IgD-negative memory B cell (primary cell): Measurements from ENCODE around the gene CIB1. TPM values are rescaled to one million over a fixed set of nuclear protein-coding genes. Genes with fewer than 3 reads are reported as not detected.

Experiments
- H3K27ac Mint-ChIP-seq, 3 donors: one replicate each; pipeline ENCODE4 v1.8.0; 2020 to 2022; ENCODE audit warnings: mild to moderate bottlenecking in 3 of 3, mixed read lengths in 3 of 3, moderate library complexity in 1 of 3
- H3K27me3 Mint-ChIP-seq: one replicate; pipeline ENCODE4 v1.8.0; 2021; ENCODE audit warnings: mixed read lengths
- H3K36me3 Mint-ChIP-seq: one replicate; pipeline ENCODE4 v1.8.0; 2020; ENCODE audit warnings: mild to moderate bottlenecking, mixed read lengths
- H3K4me1 Mint-ChIP-seq, 3 donors: one replicate each; pipeline ENCODE4 v1.8.0; 2020 to 2022; ENCODE audit warnings: mixed read lengths in 3 of 3, mild to moderate bottlenecking in 1 of 3
- H3K4me3 Mint-ChIP-seq, 4 donors: one replicate each; pipeline ENCODE4 v1.8.0; 2020 to 2022; ENCODE audit warnings: mild to moderate bottlenecking in 4 of 4, mixed read lengths in 4 of 4, moderate library complexity in 3 of 4
- H3K9me3 Mint-ChIP-seq, 3 donors: one replicate each; pipeline ENCODE4 v1.8.0; 2020 to 2021; ENCODE audit warnings: mixed read lengths in 3 of 3, mild to moderate bottlenecking in 1 of 3
- polyA plus RNA-seq: library from polyadenylated mRNA; unstranded; fragments of 300-500 nt; fragmentation: Illumina TruSeq; gene quantifications from one replicate; pipeline ENCODE4 v1.2.3, GENCODE V29; 2021

CIB1 gene
- polyA plus RNA-seq, 1 donor from 2014 or later: 304 TPM

- Mint-ChIP-seq H3K27ac (peak overlapping the region; percentile 96 to 98 (median 98)), H3K27me3 (no peaks in the 10 kb centered on the region), H3K4me3 (peak overlapping the region; percentile 87 to 99 (median 91)), H3K36me3 (peaks cover 5% of the 10 kb centered on the region), H3K4me1 (peaks cover 39 to 46% (median 43%) of the 10 kb centered on the region in 3 donors), H3K9me3 (no peaks in the 10 kb centered on the region)
Measured at GRCh38 chr15:90230610-90231009, 3.1 kb downstream of the CIB1 start.

DNA sequence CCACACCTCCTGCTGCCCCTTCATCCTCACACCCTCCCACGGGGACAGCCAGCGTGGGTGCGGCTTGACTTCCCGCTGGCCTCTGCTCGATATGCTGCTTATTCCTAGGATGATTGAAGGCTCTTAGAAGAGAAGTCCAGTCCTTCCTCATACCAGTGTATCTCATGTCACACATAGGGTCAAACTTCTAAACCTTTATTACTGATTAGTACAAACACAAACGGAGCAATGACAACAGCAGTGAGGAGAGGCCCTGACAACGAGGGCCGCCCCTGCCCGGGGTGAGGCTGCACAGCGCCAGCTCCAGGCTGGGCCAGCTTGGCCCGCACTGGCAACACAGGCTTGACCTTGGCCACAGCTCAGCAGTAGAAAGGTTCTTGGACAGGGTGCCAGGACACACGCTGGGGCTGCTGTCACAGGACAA is 3.7 kb downstream of the CIB1 start:
- Mint-ChIP-seq H3K4me1 (peaks cover 38 to 45% (median 43%) of the 10 kb centered on the region in 3 donors), H3K27me3 (no peaks in the 10 kb centered on the region), H3K27ac (peak overlapping the region; percentile 9 to 98 (median 96)), H3K4me3 (peak overlapping the region in 3 of 4 donors; percentile 38 to 90 (median 63)), H3K36me3 (peaks cover 5% of the 10 kb centered on the region), H3K9me3 (no peaks in the 10 kb centered on the region)

GRCh38 chr15:90228960-90229359 is 4.8 kb downstream of the CIB1 start:
- peaks cover 5% of the 10 kb centered on the region for H3K36me3 Mint-ChIP-seq
- H3K27me3 Mint-ChIP-seq: no peaks in the 10 kb centered on the region
- H3K4me1 Mint-ChIP-seq: peaks cover 32 to 37% (median 33%) of the 10 kb centered on the region in 3 donors
- no peaks in the 10 kb centered on the region for H3K9me3 Mint-ChIP-seq
- peak overlapping the region; percentile 73 to 96 (median 91) for H3K27ac Mint-ChIP-seq
- peak overlapping the region in 1 of 4 donors; percentile 90 for H3K4me3 Mint-ChIP-seq

DNA sequence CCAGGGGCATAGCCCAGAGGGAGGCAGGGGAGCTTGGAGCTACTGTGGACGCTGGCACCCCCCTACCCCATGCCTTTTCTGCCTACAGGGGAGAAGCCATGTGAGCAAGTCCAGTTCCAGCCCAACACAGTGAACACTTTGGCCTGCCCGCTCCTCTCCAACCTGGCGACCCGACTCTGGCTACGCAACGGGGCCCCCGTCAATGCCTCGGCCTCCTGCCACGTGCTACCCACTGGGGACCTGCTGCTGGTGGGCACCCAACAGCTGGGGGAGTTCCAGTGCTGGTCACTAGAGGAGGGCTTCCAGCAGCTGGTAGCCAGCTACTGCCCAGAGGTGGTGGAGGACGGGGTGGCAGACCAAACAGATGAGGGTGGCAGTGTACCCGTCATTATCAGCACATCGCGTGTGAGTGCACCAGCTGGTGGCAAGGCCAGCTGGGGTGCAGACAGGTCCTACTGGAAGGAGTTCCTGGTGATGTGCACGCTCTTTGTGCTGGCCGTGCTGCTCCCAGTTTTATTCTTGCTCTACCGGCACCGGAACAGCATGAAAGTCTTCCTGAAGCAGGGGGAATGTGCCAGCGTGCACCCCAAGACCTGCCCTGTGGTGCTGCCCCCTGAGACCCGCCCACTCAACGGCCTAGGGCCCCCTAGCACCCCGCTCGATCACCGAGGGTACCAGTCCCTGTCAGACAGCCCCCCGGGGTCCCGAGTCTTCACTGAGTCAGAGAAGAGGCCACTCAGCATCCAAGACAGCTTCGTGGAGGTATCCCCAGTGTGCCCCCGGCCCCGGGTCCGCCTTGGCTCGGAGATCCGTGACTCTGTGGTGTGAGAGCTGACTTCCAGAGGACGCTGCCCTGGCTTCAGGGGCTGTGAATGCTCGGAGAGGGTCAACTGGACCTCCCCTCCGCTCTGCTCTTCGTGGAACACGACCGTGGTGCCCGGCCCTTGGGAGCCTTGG is 5.6 kb downstream of the CIB1 start:
- peaks cover 32 to 37% (median 32%) of the 10 kb centered on the region in 3 donors for H3K4me1 Mint-ChIP-seq
- H3K9me3 Mint-ChIP-seq: no peaks in the 10 kb centered on the region
- H3K4me3 Mint-ChIP-seq: peak overlapping the region in 1 of 4 donors; percentile 90
- no peaks in the 10 kb centered on the region for H3K27me3 Mint-ChIP-seq
- peaks cover 5% of the 10 kb centered on the region for H3K36me3 Mint-ChIP-seq
- peak overlapping the region; percentile 19 to 96 (median 73) for H3K27ac Mint-ChIP-seq

- peak overlapping the region in 1 of 3 donors; percentile 72 for H3K27ac Mint-ChIP-seq
- H3K27me3 Mint-ChIP-seq: no peaks in the 10 kb centered on the region
- H3K36me3 Mint-ChIP-seq: peaks cover 5% of the 10 kb centered on the region
- H3K4me3 Mint-ChIP-seq: no peak overlapping the region
- peaks cover 25 to 32% (median 26%) of the 10 kb centered on the region in 3 donors for H3K4me1 Mint-ChIP-seq
- no peaks in the 10 kb centered on the region for H3K9me3 Mint-ChIP-seq
Measured at GRCh38 chr15:90227336-90227735, 6.4 kb downstream of the CIB1 start.

GRCh38 chr15:90225504-90226234 is 8.1 kb downstream of the CIB1 start:
- peaks cover 13 to 22% (median 14%) of the 10 kb centered on the region in 3 donors for H3K4me1 Mint-ChIP-seq
- H3K4me3 Mint-ChIP-seq: no peak overlapping the region
- no peaks in the 10 kb centered on the region for H3K9me3 Mint-ChIP-seq
- H3K27ac Mint-ChIP-seq: peak overlapping the region in 1 of 3 donors; percentile 60
- peaks cover 4% of the 10 kb centered on the region for H3K36me3 Mint-ChIP-seq
- no peaks in the 10 kb centered on the region for H3K27me3 Mint-ChIP-seq

- no peaks in the 10 kb centered on the region for H3K9me3 Mint-ChIP-seq
- no peak overlapping the region for H3K27ac Mint-ChIP-seq
- peaks cover 10 to 19% (median 13%) of the 10 kb centered on the region in 3 donors for H3K4me1 Mint-ChIP-seq
- no peaks in the 10 kb centered on the region for H3K27me3 Mint-ChIP-seq
- H3K36me3 Mint-ChIP-seq: peaks cover 4% of the 10 kb centered on the region
- H3K4me3 Mint-ChIP-seq: no peak overlapping the region
Measured at GRCh38 chr15:90225047-90225446, 8.7 kb downstream of the CIB1 start.

- peaks cover 8% of the 10 kb centered on the region for H3K36me3 Mint-ChIP-seq
- no peaks in the 10 kb centered on the region for H3K9me3 Mint-ChIP-seq
- no peaks in the 10 kb centered on the region for H3K27me3 Mint-ChIP-seq
- H3K27ac Mint-ChIP-seq: peak overlapping the region in 1 of 3 donors; percentile 47
- H3K4me3 Mint-ChIP-seq: peak overlapping the region in 1 of 4 donors; percentile 35
- peaks cover 13 to 21% (median 18%) of the 10 kb centered on the region in 3 donors for H3K4me1 Mint-ChIP-seq
Measured at GRCh38 chr15:90223441-90224165, 10.1 kb downstream of the CIB1 start.

DNA sequence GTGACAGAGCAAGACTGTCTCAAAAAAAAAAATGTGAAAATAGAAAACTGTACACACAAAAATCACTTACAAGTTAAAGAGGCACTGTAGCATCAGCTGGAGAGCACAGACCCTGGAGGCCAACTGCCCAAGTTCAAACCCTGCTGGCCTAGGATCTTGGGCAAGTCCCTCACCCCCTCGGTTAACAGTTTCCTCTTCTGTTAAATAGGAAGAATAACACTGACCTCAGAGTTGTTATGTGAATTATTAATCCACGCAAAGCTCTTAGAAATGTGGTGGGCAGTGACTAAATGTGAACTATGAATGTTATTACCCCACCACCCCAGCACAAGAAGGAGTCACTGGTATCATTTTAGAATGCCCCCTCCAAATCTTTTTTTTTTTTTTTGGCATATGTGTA is 11.2 kb downstream of the CIB1 start:
- H3K27ac Mint-ChIP-seq: peak overlapping the region in 1 of 3 donors; percentile 31
- H3K4me3 Mint-ChIP-seq: no peak overlapping the region
- peaks cover 14 to 24% (median 24%) of the 10 kb centered on the region in 3 donors for H3K4me1 Mint-ChIP-seq
- H3K27me3 Mint-ChIP-seq: no peaks in the 10 kb centered on the region
- no peaks in the 10 kb centered on the region for H3K9me3 Mint-ChIP-seq
- H3K36me3 Mint-ChIP-seq: peaks cover 11% of the 10 kb centered on the region

- H3K27me3 Mint-ChIP-seq: no peaks in the 10 kb centered on the region
- H3K36me3 Mint-ChIP-seq: peaks cover 17% of the 10 kb centered on the region
- H3K4me3 Mint-ChIP-seq: peak overlapping the region in 1 of 4 donors; percentile 55
- no peaks in the 10 kb centered on the region for H3K9me3 Mint-ChIP-seq
- H3K4me1 Mint-ChIP-seq: peaks cover 17 to 35% (median 33%) of the 10 kb centered on the region in 3 donors
- H3K27ac Mint-ChIP-seq: peak overlapping the region in 2 of 3 donors; percentile 57 to 62
Measured at GRCh38 chr15:90221246-90221900, 12.4 kb downstream of the CIB1 start.

DNA sequence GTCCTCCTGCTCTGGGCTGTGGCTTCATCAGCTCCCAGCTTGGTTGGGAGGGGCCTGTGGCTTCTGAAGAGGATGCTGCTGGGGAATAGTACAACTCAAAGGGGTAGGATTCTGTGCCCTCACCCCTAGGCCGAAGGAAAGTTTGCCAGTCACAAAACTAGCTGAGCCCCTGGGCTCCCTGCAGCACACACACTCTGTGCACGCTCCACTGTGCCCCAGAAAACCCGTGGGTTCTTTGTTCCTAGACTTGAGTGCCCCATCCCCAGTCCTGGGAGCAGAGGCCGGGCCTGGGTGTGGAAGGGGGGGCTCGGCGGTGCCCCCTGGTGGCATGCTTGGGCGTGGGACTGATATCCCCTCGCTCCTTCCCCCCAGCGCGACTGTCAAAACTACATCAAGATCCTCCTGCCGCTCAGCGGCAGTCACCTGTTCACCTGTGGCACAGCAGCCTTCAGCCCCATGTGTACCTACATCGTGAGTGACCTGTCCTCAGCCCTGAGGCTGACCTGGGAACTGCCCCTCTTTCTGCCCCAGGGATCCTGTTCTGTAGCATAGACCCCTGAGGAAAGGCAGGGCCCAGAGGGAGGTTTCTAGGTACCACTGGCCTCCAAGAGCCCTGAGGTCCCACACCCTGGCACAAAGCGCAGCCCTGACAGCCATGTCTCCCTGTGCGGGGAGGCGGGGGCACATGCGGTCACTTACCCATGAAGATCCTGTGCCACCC is 14.2 kb downstream of the CIB1 start:
- H3K4me3 Mint-ChIP-seq: peak overlapping the region in 2 of 4 donors; percentile 37 to 74
- peaks cover 26 to 44% (median 42%) of the 10 kb centered on the region in 3 donors for H3K4me1 Mint-ChIP-seq
- H3K9me3 Mint-ChIP-seq: no peaks in the 10 kb centered on the region
- H3K27ac Mint-ChIP-seq: peak overlapping the region in 2 of 3 donors; percentile 23 to 28
- peaks cover 20% of the 10 kb centered on the region for H3K36me3 Mint-ChIP-seq
- no peaks in the 10 kb centered on the region for H3K27me3 Mint-ChIP-seq

- H3K4me3 Mint-ChIP-seq: peak overlapping the region in 3 of 4 donors; percentile 41 to 92 (median 61)
- peaks cover 33 to 54% (median 54%) of the 10 kb centered on the region in 3 donors for H3K4me1 Mint-ChIP-seq
- peaks cover 26% of the 10 kb centered on the region for H3K36me3 Mint-ChIP-seq
- H3K27me3 Mint-ChIP-seq: peaks cover 2% of the 10 kb centered on the region
- peak overlapping the region in 2 of 3 donors; percentile 84 to 95 for H3K27ac Mint-ChIP-seq
- H3K9me3 Mint-ChIP-seq: no peaks in the 10 kb centered on the region
Measured at GRCh38 chr15:90217671-90218394, 15.9 kb downstream of the CIB1 start.
